Muscle of arm (tissue), 12 donors: ENCODE results near the gene METTL26. TPM values are rescaled to one million over a fixed set of nuclear protein-coding genes. Genes with fewer than 3 reads are reported as not detected.

Experiments used
- DNase-seq: peaks from one replicate; pipeline ENCODE4 v3.0.0-alpha.2; 2013
- polyA plus RNA-seq, 12 donors: library from polyadenylated mRNA; unstranded; fragments of 120-200 nt; gene quantifications; one replicate each; pipeline ENCODE4 v1.2.1, GENCODE V29; 2013; ENCODE audit not compliant: insufficient read length in 12 of 12

METTL26 gene
- polyA plus RNA-seq, 12 donors, result 28.9 to 48.1 (median 35.5) TPM; not detected in 1

DNA sequence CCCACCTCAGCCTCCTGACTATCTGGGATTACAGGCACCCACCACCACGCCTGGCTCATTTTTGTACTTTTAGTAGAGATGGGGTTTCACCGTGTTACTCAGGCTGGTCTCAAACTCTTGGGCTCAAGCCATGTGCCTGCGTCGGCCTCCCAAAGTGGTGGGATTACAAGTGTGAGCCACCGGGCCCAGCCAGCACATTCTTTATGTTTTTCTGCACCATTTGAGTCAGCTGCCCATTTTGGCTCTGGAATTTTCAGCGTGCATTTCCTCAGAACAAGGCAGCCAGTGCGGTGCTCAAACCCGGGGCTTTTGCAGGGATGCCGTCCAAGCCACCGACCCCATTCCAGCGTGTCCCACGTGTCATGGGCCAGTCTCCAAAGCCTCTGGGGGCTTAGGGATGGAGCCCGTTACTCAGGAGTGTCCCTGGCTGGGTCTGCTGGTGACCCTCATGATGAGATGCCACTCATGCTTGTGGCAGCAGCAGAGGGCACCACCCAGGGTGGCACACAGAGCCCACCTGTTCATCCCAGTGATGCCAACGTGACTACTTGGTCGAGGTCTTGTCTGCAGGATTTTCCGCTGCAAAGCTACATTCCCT, 50.0 kb downstream of the METTL26 start:
- no peak for DNase-seq

DNA sequence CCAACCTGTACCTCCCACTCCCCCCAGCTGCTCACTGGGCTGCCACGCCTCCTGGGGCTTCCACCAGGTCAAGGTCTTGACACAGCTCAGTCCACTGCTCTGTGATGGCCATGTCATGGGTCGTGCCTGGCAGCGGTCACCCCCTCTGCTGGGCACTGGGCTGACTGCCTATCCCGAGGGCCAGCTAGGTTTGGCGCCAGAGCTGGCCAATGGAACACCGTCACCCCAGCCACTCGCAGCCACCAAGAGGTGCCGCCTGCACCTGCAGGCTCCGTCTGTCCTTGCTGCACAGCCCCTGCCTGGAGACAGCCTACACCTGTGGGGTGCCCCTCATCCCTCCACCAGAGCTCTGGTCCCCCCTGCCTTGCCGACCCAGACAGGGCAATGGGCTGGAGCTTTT, 50.8 kb downstream of the METTL26 start:
- no peak for DNase-seq

Other genes starting within 250 kb of the METTL26 start
- gene NME4, start 239.1 kb downstream of the METTL26 start, polyA plus RNA-seq, result 100 to 1,000 TPM in 2 of 12 donors, 10 to 100 TPM in 9, not detected in 1; 50.6 to 158 (median 70.1) TPM
- 10 to 100 TPM in 6 of 12 donors, 1 to 10 TPM in 5, not detected in 1; 7.7 to 26.3 (median 11.0) TPM for gene DECR2, start 234.4 kb downstream of the METTL26 start, polyA plus RNA-seq
- 10 to 100 TPM in 11 of 12 donors, not detected in 1; 20.7 to 47.1 (median 27.6) TPM for gene RAB11FIP3, start 210.7 kb downstream of the METTL26 start, polyA plus RNA-seq
- 10 to 100 TPM in 11 of 12 donors, not detected in 1; 17.3 to 42.3 (median 23.1) TPM for gene CAPN15, start 108.6 kb downstream of the METTL26 start, polyA plus RNA-seq
- under 1 TPM in 6 of 12 donors, not detected in 6; 0.08 to 0.24 (median 0.13) TPM for gene PRR35, start 75.9 kb downstream of the METTL26 start, polyA plus RNA-seq
- gene NHLRC4, start 69.3 kb downstream of the METTL26 start, polyA plus RNA-seq, result 1 to 10 TPM in 3 of 12 donors, under 1 TPM in 7, not detected in 2; 0.62 to 1.3 (median 0.89) TPM
- 10 to 100 TPM in 11 of 12 donors, not detected in 1; 12.9 to 36.0 (median 17.9) TPM for gene PIGQ, start 66.3 kb downstream of the METTL26 start, polyA plus RNA-seq
- gene RAB40C, start 46.2 kb downstream of the METTL26 start, polyA plus RNA-seq, result 10 to 100 TPM in 7 of 12 donors, 1 to 10 TPM in 4, not detected in 1; 8.8 to 25.9 (median 10.6) TPM
- gene WFIKKN1, start 5.3 kb downstream of the METTL26 start, polyA plus RNA-seq, result 1 to 10 TPM in 1 of 12 donors, under 1 TPM in 9, not detected in 2; 0.14 to 2.1 (median 0.39) TPM
- 10 to 100 TPM in 4 of 12 donors, 1 to 10 TPM in 7, not detected in 1; 6.6 to 35.0 (median 9.4) TPM for gene MCRIP2, start 5.5 kb upstream of the METTL26 start, polyA plus RNA-seq
- 10 to 100 TPM in 11 of 12 donors, not detected in 1; 11.6 to 41.2 (median 15.9) TPM for gene WDR90, start 13.1 kb upstream of the METTL26 start, polyA plus RNA-seq
- gene RHOT2, start 31.8 kb upstream of the METTL26 start, polyA plus RNA-seq, result 10 to 100 TPM in 11 of 12 donors, not detected in 1; 38.6 to 95.9 (median 45.4) TPM
- 1 to 10 TPM in 8 of 12 donors, under 1 TPM in 2, not detected in 2; 0.69 to 2.6 (median 1.2) TPM for gene RHBDL1, start 39.4 kb upstream of the METTL26 start, polyA plus RNA-seq
- gene STUB1, start 44.1 kb upstream of the METTL26 start, polyA plus RNA-seq, result 100 to 1,000 TPM in 2 of 12 donors, 10 to 100 TPM in 9, not detected in 1; 61.0 to 138 (median 85.7) TPM
- 10 to 100 TPM in 11 of 12 donors, not detected in 1; 20.3 to 59.8 (median 28.4) TPM for gene JMJD8, start 48.0 kb upstream of the METTL26 start, polyA plus RNA-seq
- gene WDR24, start 54.1 kb upstream of the METTL26 start, polyA plus RNA-seq, result 1 to 10 TPM in 11 of 12 donors, not detected in 1; 5.0 to 9.0 (median 6.0) TPM
- 1 to 10 TPM in 3 of 12 donors, under 1 TPM in 7, not detected in 2; 0.24 to 1.2 (median 0.52) TPM for gene FBXL16, start 69.5 kb upstream of the METTL26 start, polyA plus RNA-seq
- 10 to 100 TPM in 11 of 12 donors, not detected in 1; 15.2 to 43.8 (median 19.1) TPM for gene METRN, start 78.8 kb upstream of the METTL26 start, polyA plus RNA-seq
- gene ANTKMT, start 84.8 kb upstream of the METTL26 start, polyA plus RNA-seq, result 10 to 100 TPM in 5 of 12 donors, 1 to 10 TPM in 6, not detected in 1; 4.9 to 25.5 (median 9.9) TPM
- 1 to 10 TPM in 3 of 12 donors, under 1 TPM in 7, not detected in 2; 0.58 to 1.5 (median 0.86) TPM for gene CCDC78, start 90.1 kb upstream of the METTL26 start, polyA plus RNA-seq
- 1 to 10 TPM in 9 of 12 donors, under 1 TPM in 1, not detected in 2; 0.99 to 2.9 (median 2.1) TPM for gene HAGHL, start 90.8 kb upstream of the METTL26 start, polyA plus RNA-seq
- gene CIAO3, start 104.7 kb upstream of the METTL26 start, polyA plus RNA-seq, result 10 to 100 TPM in 10 of 12 donors, 1 to 10 TPM in 1, not detected in 1; 7.5 to 16.7 (median 15.7) TPM
- 10 to 100 TPM in 2 of 12 donors, 1 to 10 TPM in 3, under 1 TPM in 5, not detected in 2; 0.22 to 15.6 (median 0.91) TPM for gene MSLN, start 124.4 kb upstream of the METTL26 start, polyA plus RNA-seq
- gene RPUSD1, start 152.1 kb upstream of the METTL26 start, polyA plus RNA-seq, result 10 to 100 TPM in 2 of 12 donors, 1 to 10 TPM in 9, not detected in 1; 6.6 to 12.7 (median 8.6) TPM
- 10 to 100 TPM in 10 of 12 donors, 1 to 10 TPM in 1, not detected in 1; 9.4 to 56.5 (median 13.5) TPM for gene CHTF18, start 152.3 kb upstream of the METTL26 start, polyA plus RNA-seq
- under 1 TPM in 1 of 12 donors, not detected in 11; 0.34 TPM for gene GNG13, start 164.4 kb upstream of the METTL26 start, polyA plus RNA-seq